GM18868 (cell line): ENCODE data around the gene SEMA3C.

Source experiments
- ATAC-seq: cut with Tn5 transposase; IDR thresholded peaks from one replicate; pipeline ENCODE4 v1.9.1; 2021; ENCODE audit warnings: mild to moderate bottlenecking, moderate library complexity; ENCODE audit not compliant: unreplicated experiment

Gene SEMA3C

GRCh38 chr7:80827239-80827633 is 91.6 kb downstream of the SEMA3C start:
- ATAC-seq: no peak

GRCh38 chr7:80826520-80827238 is 92.2 kb downstream of the SEMA3C start:
- no peak for ATAC-seq

- ATAC-seq: no peak
Measured at GRCh38 chr7:80825499-80825898, 93.4 kb downstream of the SEMA3C start.

- no peak for ATAC-seq
Measured at GRCh38 chr7:80824253-80824652, 94.6 kb downstream of the SEMA3C start.

- no peak for ATAC-seq
Measured at GRCh38 chr7:80823057-80823456, 95.8 kb downstream of the SEMA3C start.

GRCh38 chr7:80821771-80822319 is 97.0 kb downstream of the SEMA3C start:
- no peak for ATAC-seq

GRCh38 chr7:80819503-80819902 is 99.3 kb downstream of the SEMA3C start:
- ATAC-seq: no peak

- no peak for ATAC-seq
Measured at GRCh38 chr7:80818181-80818580, 100.7 kb downstream of the SEMA3C start.

GRCh38 chr7:80816806-80817205 is 102.0 kb downstream of the SEMA3C start:
- no peak for ATAC-seq

GRCh38 chr7:80815733-80816132 is 103.1 kb downstream of the SEMA3C start:
- no peak for ATAC-seq

GRCh38 chr7:80809545-80809944 is 109.3 kb downstream of the SEMA3C start:
- no peak for ATAC-seq

- ATAC-seq: no peak
Measured at GRCh38 chr7:80807166-80807900, 111.5 kb downstream of the SEMA3C start.

- ATAC-seq: no peak
Measured at GRCh38 chr7:80806663-80807062, 112.2 kb downstream of the SEMA3C start.

GRCh38 chr7:80804589-80804988 is 114.3 kb downstream of the SEMA3C start:
- no peak for ATAC-seq

GRCh38 chr7:80802527-80802926 is 116.3 kb downstream of the SEMA3C start:
- ATAC-seq: no peak

- ATAC-seq: no peak
Measured at GRCh38 chr7:80794631-80795573, 123.9 kb downstream of the SEMA3C start.

- no peak for ATAC-seq
Measured at GRCh38 chr7:80791509-80791929, 127.3 kb downstream of the SEMA3C start.

GRCh38 chr7:80790877-80791276 is 128.0 kb downstream of the SEMA3C start:
- no peak for ATAC-seq

- no peak for ATAC-seq
Measured at GRCh38 chr7:80787721-80788120, 131.1 kb downstream of the SEMA3C start.

- no peak for ATAC-seq
Measured at GRCh38 chr7:80785961-80786536, 132.8 kb downstream of the SEMA3C start.

GRCh38 chr7:80785276-80785675 is 133.6 kb downstream of the SEMA3C start:
- ATAC-seq: no peak
